GM12801 (cell line): ENCODE data around the gene FAM149B1.

Source experiments
- CTCF ChIP-seq: IDR thresholded peaks from one replicate; pipeline ENCODE4 v1.5.1; 2011; ENCODE audit warnings: control low read depth; ENCODE audit not compliant: insufficient read length; ENCODE audit errors: extremely low read depth

Gene FAM149B1

GRCh38 chr10:73263693-73264347 lies 95.9 kb downstream of the FAM149B1 start:
- TF ChIP-seq CTCF, result no peak

GRCh38 chr10:73264423-73264822 lies 96.5 kb downstream of the FAM149B1 start:
- no peak for TF ChIP-seq CTCF

- no peak for TF ChIP-seq CTCF
These were observed 113.2 kb downstream of the FAM149B1 start for GRCh38 chr10:73281097-73281496.

- no peak for TF ChIP-seq CTCF
These were observed 119.5 kb downstream of the FAM149B1 start for GRCh38 chr10:73287441-73287840.

GRCh38 chr10:73289958-73290357 lies 122.0 kb downstream of the FAM149B1 start:
- no peak for TF ChIP-seq CTCF

- TF ChIP-seq CTCF, result no peak
These were observed 125.5 kb downstream of the FAM149B1 start for GRCh38 chr10:73293461-73293860.
